Prostate gland (tissue), 2 donors: ENCODE results near the gene TFEC.
"Not testable (repeated sequence)": the region's sequence is repeated elsewhere in the genome, so short reads cannot be mapped to it uniquely, and the experiment has no call there.

ENCODE experiments used
- CTCF ChIP-seq, 4 experiments: fragments of 200-600 bp in 2 of 4; fragments of 450-650 bp in 2 of 4; sonication (generic) in 2 of 4; IDR thresholded peaks; 1 replicate in 3 of 4; 2 replicates in 1 of 4; pipeline ENCODE4 v1.5.1; 2016 to 2019; ENCODE audit warnings: antibody characterized with exemption in 4 of 4, mild to moderate bottlenecking in 2 of 4, moderate library complexity in 2 of 4
- POLR2A ChIP-seq: fragments of 450-650 bp; IDR thresholded peaks from one replicate; pipeline ENCODE4 v1.6.1; 2016; ENCODE audit warnings: antibody characterized with exemption, mild to moderate bottlenecking
- POLR2AphosphoS5 ChIP-seq: sonication (generic); formaldehyde crosslinking; IDR thresholded peaks from one replicate; pipeline ENCODE4 v1.6.1; 2017; ENCODE audit warnings: antibody characterized with exemption

GRCh38 chr7:116004762-116005161, 25.8 kb downstream of the TFEC start:
- not testable (repeated sequence) for TF ChIP-seq CTCF (IDR thresholded peaks at IDR 0.05); POLR2A; POLR2AphosphoS5
